Tibial artery (tissue), 4 donors: ENCODE measurements around the gene EPS8L3.

Experiments
- DNase-seq, 2 donors: peaks; one replicate each; pipeline ENCODE4 v3.0.0-alpha.2; 2019
- H3K27ac ChIP-seq, 2 donors: fragments of 200-600 bp; sonication (generic) in 1 of 2; 1 replicate in 1 of 2; 2 replicates in 1 of 2; pipeline ENCODE4 v1.5.1; 2018 to 2019; ENCODE audit warnings: mild to moderate bottlenecking in 1 of 2
- H3K27me3 ChIP-seq, 2 donors: fragments of 200-600 bp; sonication (generic) in 1 of 2; one replicate each; pipeline versions ENCODE4 v1.5.1 to v1.6.0; 2016 to 2019
- H3K36me3 ChIP-seq, 3 donors: fragments of 200-600 bp; sonication (generic) in 2 of 3; one replicate each; pipeline ENCODE4 v1.5.1; 2016 to 2019; ENCODE audit warnings: mild to moderate bottlenecking in 2 of 3
- H3K4me1 ChIP-seq, 4 donors: fragments of 200-600 bp; sonication (generic) in 2 of 4; 1 replicate in 3 of 4; 2 replicates in 1 of 4; pipeline ENCODE4 v1.5.1; 2016 to 2019
- H3K4me3 ChIP-seq, 2 donors: fragments of 200-600 bp; sonication (generic) in 1 of 2; 1 replicate in 1 of 2; 2 replicates in 1 of 2; pipeline ENCODE4 v1.5.1; 2018 to 2019; ENCODE audit warnings: mild to moderate bottlenecking in 2 of 2
- H3K9me3 ChIP-seq, 3 donors: fragments of 200-600 bp; sonication (generic) in 1 of 3; one replicate each; pipeline ENCODE4 v1.5.1; 2016 to 2019
- CTCF ChIP-seq, 2 experiments: fragments of 200-600 bp in 1 of 2; fragments of 450-650 bp in 1 of 2; IDR thresholded peaks; one replicate each; pipeline ENCODE4 v1.5.1; 2017 to 2019; ENCODE audit warnings: antibody characterized with exemption in 2 of 2, mild to moderate bottlenecking in 1 of 2, moderate library complexity in 1 of 2
- intact Hi-C: fragments of 100-400 bp; cut with DNase I; formaldehyde crosslinking; loops from one replicate; pipeline ENCODE4 v1.15.0; 2023; ENCODE audit warnings: low total_unique reads

The EPS8L3 gene

GRCh38 chr1:109728870-109729269 is 34.9 kb downstream of the EPS8L3 start:
- no peak for DNase-seq

GRCh38 chr1:109726728-109727373 is 36.9 kb downstream of the EPS8L3 start:
- Histone ChIP-seq H3K9me3 (no peaks in the 10 kb centered on the region), H3K27ac (no peak overlapping the region), H3K27me3 (no peaks in the 10 kb centered on the region), H3K36me3 (no peaks in the 10 kb centered on the region), H3K4me1 (no peaks in the 10 kb centered on the region), H3K4me3 (no peak overlapping the region)
- DNase-seq, result no peak
- intact Hi-C loops, result no loop called here
- TF ChIP-seq CTCF (IDR thresholded peaks at IDR 0.05), result no peak

More at GRCh38 chr1:109728870-109729269, 34.9 kb downstream of the EPS8L3 start:
- no peaks in the 10 kb centered on the region for H3K27me3 ChIP-seq
- intact Hi-C loops, result no loop called here
- H3K36me3 ChIP-seq, result peaks cover 0 to 3% (median 0%) of the 10 kb centered on the region in 3 donors
- no peaks in the 10 kb centered on the region for H3K9me3 ChIP-seq
- H3K4me3 ChIP-seq, result no peak overlapping the region
- no peaks in the 10 kb centered on the region for H3K4me1 ChIP-seq
- no peak for TF ChIP-seq CTCF (IDR thresholded peaks at IDR 0.05)
- no peak overlapping the region for H3K27ac ChIP-seq

- H3K36me3 ChIP-seq, result no peaks in the 10 kb centered on the region
- intact Hi-C loops, result no loop called here
- H3K27ac ChIP-seq, result no peak overlapping the region
- no peaks in the 10 kb centered on the region for H3K27me3 ChIP-seq
- no peak for DNase-seq
- no peaks in the 10 kb centered on the region for H3K4me1 ChIP-seq
- no peak overlapping the region for H3K4me3 ChIP-seq
- no peak for TF ChIP-seq CTCF (IDR thresholded peaks at IDR 0.05)
- no peaks in the 10 kb centered on the region for H3K9me3 ChIP-seq
These were observed 37.7 kb downstream of the EPS8L3 start for GRCh38 chr1:109726007-109726406.

GRCh38 chr1:109725510-109725909 is 38.2 kb downstream of the EPS8L3 start:
- H3K36me3 ChIP-seq, result no peaks in the 10 kb centered on the region
- H3K9me3 ChIP-seq, result no peaks in the 10 kb centered on the region
- no peak overlapping the region for H3K4me3 ChIP-seq
- no peak overlapping the region for H3K27ac ChIP-seq
- no peak for DNase-seq
- TF ChIP-seq CTCF (IDR thresholded peaks at IDR 0.05), result no peak
- no peaks in the 10 kb centered on the region for H3K27me3 ChIP-seq
- no peaks in the 10 kb centered on the region for H3K4me1 ChIP-seq
- intact Hi-C loops, result no loop called here

GRCh38 chr1:109724933-109725332 is 38.8 kb downstream of the EPS8L3 start:
- no peak for TF ChIP-seq CTCF (IDR thresholded peaks at IDR 0.05)
- DNase-seq, result no peak

More at GRCh38 chr1:109724933-109725332, 38.8 kb downstream of the EPS8L3 start:
- Histone ChIP-seq H3K9me3 (no peaks in the 10 kb centered on the region), H3K27me3 (no peaks in the 10 kb centered on the region), H3K27ac (no peak overlapping the region), H3K36me3 (no peaks in the 10 kb centered on the region), H3K4me1 (no peaks in the 10 kb centered on the region), H3K4me3 (no peak overlapping the region)
- intact Hi-C loops, result no loop called here
